Endothelial cell of umbilical vein (primary cell): ENCODE data around the gene USP40. TPM values are rescaled to one million over a fixed set of nuclear protein-coding genes. Genes with fewer than 3 reads are reported as not detected.

Experiments
- BruUV-seq: library from RNA; stranded (reverse); fragments of 400-500 nt; replicated peaks from 2 replicates; lab custom pipeline; 2021; lab: Mats Ljungman, UMichigan
- CTCF ChIA-PET: fragments of 300-600, 350-600 bp; sonication (Branson Sonifier 250); formaldehyde crosslinking; loops from one replicate; lab custom pipeline; 2021; ENCODE audit warnings: antibody characterized with exemption, inconsistent platforms; lab: Charles Lee
- POLR2A ChIA-PET: fragments of 300-600, 350-600 bp; sonication (Branson Sonifier 250); formaldehyde crosslinking; loops from one replicate; lab custom pipeline; 2021; ENCODE audit warnings: antibody characterized with exemption, inconsistent platforms; lab: Charles Lee
- DNase-seq: peaks from one replicate; pipeline ENCODE4 v3.0.0-alpha.2; 2011; ENCODE audit warnings: low read depth, low spot score
- FAIRE-seq: peaks from 2 replicates; lab custom pipeline; 2011; peaks lifted over from hg19 to GRCh38; lab: Jason Lieb, UNC
- H2AFZ ChIP-seq: 2 replicates; pipeline ENCODE4 v1.6.0; 2012; ENCODE audit warnings: low read depth, low read length, control low read depth, inconsistent platforms
- H3K27ac ChIP-seq: 2 replicates; pipeline ENCODE4 v1.5.1; 2011; ENCODE audit warnings: low read depth, mild to moderate bottlenecking, control low read depth, low read length, moderate library complexity; ENCODE audit not compliant: insufficient read depth
- H3K27me3 ChIP-seq, 2 experiments: 2 replicates each; pipeline versions ENCODE4 v1.6.0 to v1.6.1; 2011; ENCODE audit warnings: low read length in 2 of 2, mixed read lengths in 1 of 2; ENCODE audit not compliant: control insufficient read depth in 2 of 2, insufficient read depth in 2 of 2
- H3K36me3 ChIP-seq, 2 experiments: 2 replicates in 1 of 2; 3 replicates in 1 of 2; pipeline ENCODE4 v1.5.1; 2011; ENCODE audit warnings: low read length in 2 of 2, mild to moderate bottlenecking in 1 of 2, moderate library complexity in 1 of 2; ENCODE audit not compliant: control insufficient read depth in 2 of 2, insufficient read depth in 2 of 2; ENCODE audit errors: extremely low read depth in 1 of 2
- H3K4me1 ChIP-seq: 3 replicates; pipeline ENCODE4 v1.5.1; 2011; ENCODE audit warnings: mild to moderate bottlenecking, low read length; ENCODE audit not compliant: control insufficient read depth, insufficient read depth; ENCODE audit errors: extremely low read depth
- H3K4me2 ChIP-seq: 2 replicates; pipeline ENCODE4 v1.6.1; 2011; ENCODE audit warnings: low read length, control low read depth, mixed read lengths; ENCODE audit not compliant: insufficient read depth
- H3K4me3 ChIP-seq, 3 experiments: fragments of 200-600 bp in 1 of 3; sonication (generic), shearing (Covaris generic) in 1 of 3; replicated peaks in 1 of 3; 2 replicates each; pipeline ENCODE4 v1.5.1; 2011 to 2016; ENCODE audit warnings: control low read depth in 3 of 3, low read length in 3 of 3, mild to moderate bottlenecking in 2 of 3, inconsistent platforms in 1 of 3, low read depth in 1 of 3, moderate library complexity in 1 of 3; ENCODE audit not compliant: insufficient read depth in 1 of 3
- H3K79me2 ChIP-seq: 2 replicates; pipeline ENCODE4 v1.6.0; 2012; ENCODE audit warnings: low read length, inconsistent platforms; ENCODE audit not compliant: control insufficient read depth, insufficient read depth
- H3K9ac ChIP-seq: replicated peaks from 2 replicates; pipeline ENCODE3; 2011; ENCODE audit warnings: low read length, control low read depth; ENCODE audit not compliant: insufficient read depth; ENCODE audit errors: extremely low read depth
- H3K9me1 ChIP-seq: replicated peaks from 3 replicates; pipeline ENCODE4 v1.6.0; 2011; ENCODE audit warnings: mild to moderate bottlenecking, low read length; ENCODE audit not compliant: control insufficient read depth, insufficient read depth; ENCODE audit errors: extremely low read depth
- H3K9me3 ChIP-seq: replicated peaks from 2 replicates; pipeline ENCODE4 v1.5.1; 2012; ENCODE audit warnings: low read length, inconsistent platforms; ENCODE audit not compliant: control insufficient read depth, insufficient read depth
- H4K20me1 ChIP-seq: replicated peaks from 2 replicates; pipeline ENCODE3; 2011; ENCODE audit warnings: mild to moderate bottlenecking, low read length; ENCODE audit not compliant: control insufficient read depth, insufficient read depth; ENCODE audit errors: extremely low read depth
- EZH2 ChIP-seq: IDR thresholded peaks from 2 replicates; pipeline ENCODE4 v1.6.1; 2012; ENCODE audit warnings: borderline replicate concordance, low read depth, mild to moderate bottlenecking, moderate library complexity, low read length, inconsistent platforms; ENCODE audit not compliant: severe bottlenecking
- FOS ChIP-seq: IDR thresholded peaks from 2 replicates; pipeline ENCODE4 v1.6.1; 2011; ENCODE audit warnings: mild to moderate bottlenecking, low read length, moderate library complexity, borderline replicate concordance; ENCODE audit not compliant: insufficient read depth
- GATA2 ChIP-seq: IDR thresholded peaks from 2 replicates; pipeline ENCODE4 v1.7.0; 2011; ENCODE audit warnings: low read depth, mild to moderate bottlenecking, moderate library complexity, mixed read lengths, low read length; ENCODE audit not compliant: insufficient read length, insufficient read depth
- JUN ChIP-seq: IDR thresholded peaks from 2 replicates; pipeline ENCODE4 v1.6.1; 2011; ENCODE audit warnings: borderline replicate concordance, low read depth; ENCODE audit not compliant: insufficient read length, insufficient read depth
- MYC ChIP-seq: IDR thresholded peaks from one replicate; pipeline ENCODE4 v1.6.1; 2011; ENCODE audit warnings: mild to moderate bottlenecking, low read depth, low read length
- POLR2A ChIP-seq: IDR thresholded peaks from 2 replicates; pipeline ENCODE4 v1.6.1; 2012; ENCODE audit warnings: low read depth, mild to moderate bottlenecking, control low read depth, low read length
- POLR2AphosphoS5 ChIP-seq: IDR thresholded peaks from 2 replicates; pipeline ENCODE4 v1.6.1; 2012; ENCODE audit warnings: low read depth, mild to moderate bottlenecking, control low read depth, low read length, moderate library complexity; ENCODE audit not compliant: insufficient read depth
- dilution Hi-C: fragments of 300-500 bp; cut with MboI; formaldehyde crosslinking; loops from one replicate; pipeline ENCODE4 v1.15.0; 2019; ENCODE audit warnings: low sequenced_read_pairs; ENCODE audit not compliant: extremely low pct_ligation_motif_present
- intact Hi-C: fragments of 100-400 bp; cut with micrococcal nuclease; formaldehyde crosslinking; loops from one replicate; pipeline ENCODE4 v1.10.0; 2022
- polyA plus RNA-seq, 4 experiments: library from polyadenylated mRNA; depleted of rRNA in 3 of 4; stranded (reverse) in 3 of 4; unstranded in 1 of 4; fragments of >200 nt; gene quantifications; 2 replicates each; pipeline versions ENCODE4 v1.2.1 to v1.2.3, GENCODE V29; 2011 to 2012; ENCODE audit warnings: missing spikeins in 1 of 4
- total RNA-seq: library from RNA; stranded (reverse); gene quantifications from 2 replicates; pipeline ENCODE4 v1.2.3, GENCODE V29; 2021
- TF ChIP-seq, protein P1 (sequence below), 2 donors: IDR thresholded peaks; 1 replicate in 1 of 2; 2 replicates in 1 of 2; pipeline ENCODE4 v1.5.1; 2011; ENCODE audit warnings: low read length in 2 of 2, mild to moderate bottlenecking in 2 of 2, moderate library complexity in 2 of 2, control low read depth in 1 of 2, inconsistent platforms in 1 of 2, low read depth in 1 of 2; ENCODE audit not compliant: insufficient read depth in 1 of 2; ENCODE audit errors: extremely low read depth in 1 of 2
- TF ChIP-seq, protein P2 (sequence below): IDR thresholded peaks from 2 replicates; pipeline ENCODE4 v1.6.1; 2011; ENCODE audit not compliant: insufficient read depth, insufficient read length

USP40 gene
- total and polyA plus RNA-seq, 2 donors (not counting 3 experiments of a cell fraction or from before 2014, with no cell fraction given): 32.2 to 32.5 TPM

DNA sequence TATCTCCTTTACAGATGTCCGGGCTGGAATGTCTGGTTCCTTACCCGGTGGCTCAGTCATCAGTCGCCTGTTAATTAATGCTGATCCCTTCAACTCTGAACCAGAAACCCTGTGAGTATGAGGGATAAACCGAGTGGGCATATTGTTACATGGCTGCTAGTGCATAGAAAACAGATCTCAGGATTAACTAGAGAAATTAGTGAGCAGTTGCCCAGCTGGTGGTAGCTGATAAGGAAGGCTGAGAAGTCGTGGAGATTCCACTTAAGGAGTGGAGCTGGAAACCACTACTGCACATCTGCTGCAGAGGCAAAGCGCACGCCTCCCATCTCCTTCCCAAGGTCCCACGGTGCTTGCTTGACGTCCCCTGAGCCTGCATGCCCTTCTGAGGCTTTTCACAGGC is 114.6 kb downstream of the USP40 start:
- TF ChIP-seq, protein P1, sequence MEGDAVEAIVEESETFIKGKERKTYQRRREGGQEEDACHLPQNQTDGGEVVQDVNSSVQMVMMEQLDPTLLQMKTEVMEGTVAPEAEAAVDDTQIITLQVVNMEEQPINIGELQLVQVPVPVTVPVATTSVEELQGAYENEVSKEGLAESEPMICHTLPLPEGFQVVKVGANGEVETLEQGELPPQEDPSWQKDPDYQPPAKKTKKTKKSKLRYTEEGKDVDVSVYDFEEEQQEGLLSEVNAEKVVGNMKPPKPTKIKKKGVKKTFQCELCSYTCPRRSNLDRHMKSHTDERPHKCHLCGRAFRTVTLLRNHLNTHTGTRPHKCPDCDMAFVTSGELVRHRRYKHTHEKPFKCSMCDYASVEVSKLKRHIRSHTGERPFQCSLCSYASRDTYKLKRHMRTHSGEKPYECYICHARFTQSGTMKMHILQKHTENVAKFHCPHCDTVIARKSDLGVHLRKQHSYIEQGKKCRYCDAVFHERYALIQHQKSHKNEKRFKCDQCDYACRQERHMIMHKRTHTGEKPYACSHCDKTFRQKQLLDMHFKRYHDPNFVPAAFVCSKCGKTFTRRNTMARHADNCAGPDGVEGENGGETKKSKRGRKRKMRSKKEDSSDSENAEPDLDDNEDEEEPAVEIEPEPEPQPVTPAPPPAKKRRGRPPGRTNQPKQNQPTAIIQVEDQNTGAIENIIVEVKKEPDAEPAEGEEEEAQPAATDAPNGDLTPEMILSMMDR (IDR thresholded peaks at IDR 0.05; ENCODE audit: extremely low read depth in 1 of 2, insufficient read depth in 1 of 2, low read depth in 1 of 2, low read length in 2 of 2): no peak
- TF ChIP-seq POLR2AphosphoS5 (no peak), POLR2A (no peak), JUN (no peak), MYC (no peak), FOS (no peak), EZH2 (no peak), GATA2 (no peak)
- TF ChIP-seq, protein P2, sequence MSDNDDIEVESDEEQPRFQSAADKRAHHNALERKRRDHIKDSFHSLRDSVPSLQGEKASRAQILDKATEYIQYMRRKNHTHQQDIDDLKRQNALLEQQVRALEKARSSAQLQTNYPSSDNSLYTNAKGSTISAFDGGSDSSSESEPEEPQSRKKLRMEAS: no peak
- H3K27ac ChIP-seq: no peak overlapping the region
- H3K79me2 ChIP-seq: no peaks in the 10 kb centered on the region
- H3K9me1 ChIP-seq: no peaks in the 10 kb centered on the region
- no peak overlapping the region for H3K4me2 ChIP-seq
- DNase-seq (no peak), FAIRE-seq (no peak)
- no peak overlapping the region for H2AFZ ChIP-seq
- peaks cover 0 to 8% of the 10 kb centered on the region in 2 experiments for H3K36me3 ChIP-seq
- no peak overlapping the region for H3K4me3 ChIP-seq
- H4K20me1 ChIP-seq: no peaks in the 10 kb centered on the region
- POLR2A ChIA-PET: no interaction called here
- intact Hi-C loops (no loop called here), dilution Hi-C loops (no loop called here)
- no peak overlapping the region for H3K9ac ChIP-seq
- no peaks in the 10 kb centered on the region for H3K4me1 ChIP-seq
- H3K27me3 ChIP-seq: no peaks in the 10 kb centered on the region
- H3K9me3 ChIP-seq: no peaks in the 10 kb centered on the region
- no TSS peak for BruUV-seq
- CTCF ChIA-PET: interaction anchor here (0.9 to 2.6 kb wide), 2 partner anchors 8 to 259 kb away, joined by 3 to 7 read pairs; no protein-coding TSS in a partner anchor
